Activated naive CD4-positive, alpha-beta T cell (primary cell): ENCODE measurements around the gene ADORA2A.
A peak's percentile ranks its signal among the peaks of the same experiment; 100 is the strongest.

Experiments used
- DNase-seq, 4 experiments: peaks; one replicate each; lab custom pipeline; 2025; lab: John Stamatoyannopoulos, UW

The ADORA2A gene

DNA sequence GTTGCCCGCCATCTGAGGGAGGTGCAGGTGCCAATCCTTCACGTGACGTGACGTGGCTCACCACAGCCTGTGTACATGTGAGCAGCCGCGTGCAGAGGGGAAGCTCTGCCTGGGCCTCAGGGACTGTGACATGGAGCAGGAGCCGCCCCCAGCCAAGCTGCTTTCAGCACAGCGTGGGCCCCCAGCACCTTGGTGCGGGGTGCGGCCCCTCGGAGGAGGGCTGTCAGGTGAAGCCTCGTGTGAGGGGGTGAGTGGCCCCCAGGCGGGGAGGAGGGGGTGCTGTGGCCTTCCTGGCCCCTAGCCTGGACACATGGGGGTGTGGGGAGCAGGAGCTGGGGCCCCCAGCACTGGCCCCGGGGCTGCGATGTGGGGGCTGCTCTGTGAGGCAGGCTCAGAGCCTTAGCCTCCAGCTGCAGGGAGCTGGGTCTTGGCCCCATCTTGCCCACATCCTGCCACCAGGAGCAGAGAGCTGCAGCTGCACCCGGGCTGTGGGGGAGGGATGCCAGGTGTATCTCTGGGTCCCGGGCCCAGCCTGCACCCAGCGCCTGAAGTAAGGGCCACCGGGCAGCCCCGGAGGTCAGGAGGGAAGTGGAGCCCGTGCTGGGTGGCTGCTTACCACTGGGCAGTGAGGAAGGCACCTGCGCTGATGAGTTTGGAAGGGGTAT lies at the start of gene ADORA2A:
ADORA2A (plus strand) TSS at position 100 of the 665 bp plus-strand sequence. CDS start 5,806 bp downstream, outside the sequence.
- DNase-seq: peak; percentile 21 to 71 (median 56)

- no peak for DNase-seq
Measured at GRCh38 chr22:24379536-24379935, 47.9 kb upstream of the ADORA2A start.

DNA sequence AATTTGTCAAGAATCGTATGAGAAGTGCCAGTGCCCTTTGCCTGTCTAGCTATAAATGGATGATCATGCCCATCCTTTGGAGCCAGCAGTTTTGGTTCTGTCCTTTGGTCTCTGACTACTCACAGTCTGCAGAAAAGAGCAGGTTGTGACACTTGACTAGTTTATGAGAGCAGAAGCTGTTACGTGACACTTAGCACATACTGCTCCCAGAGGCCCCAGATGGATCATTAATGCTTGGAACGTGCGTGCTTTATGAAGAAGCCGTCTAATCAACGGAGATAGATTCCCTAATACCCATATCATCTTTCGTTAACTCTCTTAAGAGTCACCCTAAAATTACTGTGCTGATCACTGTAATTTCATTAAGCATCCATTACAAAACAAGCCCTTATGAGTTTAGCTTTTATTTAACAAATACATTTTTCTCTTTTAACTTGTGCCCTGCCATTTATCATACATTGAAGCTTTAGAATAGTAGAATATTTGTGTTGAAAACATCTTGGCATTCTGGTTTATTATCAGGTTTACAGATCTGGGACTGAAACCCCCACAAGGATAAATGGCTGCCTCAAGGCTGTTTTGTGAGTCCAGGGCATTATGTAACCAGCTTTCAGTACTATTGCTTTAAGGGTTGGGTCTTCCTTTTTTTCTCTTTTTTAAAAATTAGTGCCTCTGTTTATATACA lies 47.0 kb upstream of the ADORA2A start:
- no peak for DNase-seq

DNA sequence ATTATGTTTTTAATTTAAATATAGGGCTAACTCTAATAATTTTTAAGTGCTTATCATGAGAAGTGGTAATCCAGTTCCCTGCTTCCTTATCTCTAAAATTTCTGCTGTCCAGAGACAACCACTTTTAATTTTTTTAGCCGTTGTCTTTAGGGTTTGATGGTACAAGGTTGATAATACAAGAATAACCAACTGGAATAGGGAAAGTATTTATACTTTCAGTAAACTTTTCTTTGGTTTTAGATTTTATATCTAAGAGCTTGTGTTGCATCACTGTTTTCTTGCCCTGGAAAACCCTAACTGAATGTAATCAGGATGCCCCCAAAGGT lies 46.5 kb upstream of the ADORA2A start:
- DNase-seq: no peak

DNA sequence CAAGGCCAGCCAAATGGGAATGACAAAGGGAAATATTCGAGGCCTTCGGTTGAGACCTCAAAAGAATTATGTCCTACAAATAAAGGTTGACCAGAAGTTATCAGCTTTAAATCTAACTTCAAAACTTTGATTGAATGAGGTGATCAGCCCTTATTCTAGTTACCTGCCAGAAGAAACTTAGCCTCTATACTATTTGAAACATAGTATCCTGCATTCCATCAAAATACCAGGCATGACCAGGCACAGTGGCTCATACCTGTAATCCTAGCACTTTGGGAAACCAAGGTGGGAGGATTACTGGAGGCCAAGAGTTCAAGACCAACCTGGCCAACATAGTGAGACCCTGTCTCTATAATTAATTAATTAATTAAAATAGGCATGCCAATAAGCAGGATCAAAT lies 44.3 kb upstream of the ADORA2A start:
- DNase-seq: no peak

DNA sequence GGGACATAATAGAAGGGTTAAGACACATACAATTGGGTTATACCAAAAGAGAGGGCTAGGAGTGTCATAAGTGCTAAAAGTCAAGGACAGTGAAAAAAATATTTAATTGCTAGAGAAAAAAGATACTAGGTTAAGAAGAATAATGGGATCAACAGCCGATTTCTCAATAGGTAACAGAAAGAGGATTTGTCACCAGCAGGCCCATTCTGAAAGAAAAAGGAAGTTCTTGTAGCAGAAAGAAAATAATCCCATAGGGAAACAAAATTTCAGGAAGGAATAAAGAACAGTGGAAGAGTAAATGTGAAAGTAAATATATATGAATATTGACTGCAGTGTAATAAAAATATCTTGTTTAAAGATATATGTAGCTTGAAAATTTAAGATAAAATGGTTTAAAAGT lies 43.3 kb upstream of the ADORA2A start:
- no peak for DNase-seq

GRCh38 chr22:24386937-24387471 lies 40.4 kb upstream of the ADORA2A start:
- no peak for DNase-seq

DNA sequence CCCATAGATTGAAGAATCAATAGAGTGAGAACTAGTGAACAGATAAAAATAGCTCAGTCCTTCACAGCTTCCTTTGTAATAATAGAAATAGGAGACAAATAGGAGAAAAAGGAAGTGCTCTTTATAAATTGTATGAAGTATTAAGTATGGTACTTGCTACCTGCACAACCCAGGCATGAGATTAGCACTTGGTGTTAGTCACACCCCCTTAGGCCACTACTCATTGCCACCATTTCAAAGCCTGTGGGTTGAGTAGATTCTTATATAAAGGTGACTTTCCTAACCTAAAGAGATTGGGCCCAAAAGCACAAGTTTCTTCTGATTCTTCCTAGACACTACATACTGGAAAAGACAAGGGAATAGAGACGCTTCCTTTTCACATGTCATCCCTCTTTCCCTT lies 37.7 kb upstream of the ADORA2A start:
- DNase-seq: no peak

- no peak for DNase-seq
Measured at GRCh38 chr22:24390156-24390555, 37.2 kb upstream of the ADORA2A start.

- no peak for DNase-seq
Measured at GRCh38 chr22:24390576-24390975, 36.8 kb upstream of the ADORA2A start.

GRCh38 chr22:24391836-24392217 lies 35.6 kb upstream of the ADORA2A start:
- DNase-seq: no peak

GRCh38 chr22:24392218-24392931 lies 35.0 kb upstream of the ADORA2A start:
- no peak for DNase-seq

DNA sequence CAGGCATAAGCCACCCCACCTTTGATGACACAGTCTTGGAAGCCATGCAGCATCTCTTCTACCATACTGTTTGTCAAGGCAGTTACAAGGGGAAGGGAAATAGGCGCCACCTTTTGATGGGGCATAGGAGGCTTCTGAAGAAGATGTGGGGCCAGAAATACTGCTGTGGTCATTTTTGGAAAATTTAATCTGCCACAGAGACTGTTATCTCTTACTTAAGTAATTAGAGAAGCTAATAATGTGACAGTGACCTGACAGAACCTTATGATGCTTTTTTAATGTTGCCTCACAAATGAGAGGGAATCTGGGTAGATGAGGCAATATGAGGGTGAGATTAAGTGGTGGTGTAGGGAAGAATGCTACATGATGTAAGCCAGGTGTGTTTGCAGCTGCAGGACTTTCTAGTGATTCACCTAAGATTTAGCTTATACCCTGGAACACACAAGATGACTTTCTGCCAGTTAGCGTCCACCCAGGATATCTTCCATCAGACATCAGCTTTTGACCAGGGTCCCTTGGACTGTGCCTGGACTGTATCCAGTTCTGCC lies 34.3 kb upstream of the ADORA2A start:
- no peak for DNase-seq

GRCh38 chr22:24393848-24394247 lies 33.6 kb upstream of the ADORA2A start:
- no peak for DNase-seq

GRCh38 chr22:24394254-24394653 lies 33.1 kb upstream of the ADORA2A start:
- DNase-seq: no peak

DNA sequence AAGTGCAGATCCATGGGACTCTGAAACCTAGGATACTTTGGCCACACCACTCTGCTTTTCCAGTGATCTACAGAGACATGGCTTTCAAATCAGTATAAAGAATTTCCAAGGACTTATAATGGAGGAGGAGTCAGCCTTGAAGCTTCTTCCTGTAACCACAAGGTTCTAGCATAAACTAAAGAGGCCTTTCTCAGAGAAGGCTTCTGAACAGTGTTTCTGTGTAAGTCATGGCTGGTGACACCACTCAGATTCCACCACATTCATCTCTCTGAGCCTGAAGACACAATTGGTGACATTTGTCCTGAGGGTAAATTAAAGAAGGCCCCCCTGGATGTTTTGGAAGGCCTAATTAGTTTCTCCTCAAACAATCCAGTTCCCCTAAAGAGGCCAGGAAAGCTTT lies 29.0 kb upstream of the ADORA2A start:
- DNase-seq: no peak

DNA sequence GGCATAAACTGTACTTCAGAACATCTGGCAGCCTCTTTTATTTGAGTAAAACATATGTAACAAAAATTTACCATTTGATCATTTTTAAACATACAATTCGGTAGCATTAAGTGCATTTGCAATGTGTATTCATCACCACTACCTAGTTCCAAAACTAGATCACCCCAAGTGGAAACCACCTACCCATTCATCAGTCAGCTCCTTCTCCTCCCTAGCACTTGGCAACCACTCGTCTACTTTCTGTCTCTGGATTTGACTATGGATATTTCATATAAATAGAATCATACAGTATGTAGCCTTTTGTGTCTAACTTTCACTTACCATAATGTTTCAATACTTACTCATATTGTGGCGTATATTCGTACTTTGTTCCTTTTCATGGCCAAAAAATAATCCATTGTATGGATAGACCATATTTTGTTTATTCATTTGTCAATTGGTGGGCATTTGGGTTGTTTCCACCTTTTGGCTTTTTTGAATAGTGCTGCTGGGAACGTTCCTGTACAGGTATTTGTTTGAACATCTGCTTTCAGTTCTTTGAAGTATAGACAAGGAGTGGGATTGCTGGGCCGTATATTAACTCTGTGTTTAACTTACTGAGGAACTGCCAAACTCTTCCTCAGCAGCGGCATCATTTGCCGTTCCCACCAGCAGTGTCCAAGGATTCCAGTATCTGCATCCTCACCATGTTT lies 27.2 kb upstream of the ADORA2A start:
- no peak for DNase-seq

DNA sequence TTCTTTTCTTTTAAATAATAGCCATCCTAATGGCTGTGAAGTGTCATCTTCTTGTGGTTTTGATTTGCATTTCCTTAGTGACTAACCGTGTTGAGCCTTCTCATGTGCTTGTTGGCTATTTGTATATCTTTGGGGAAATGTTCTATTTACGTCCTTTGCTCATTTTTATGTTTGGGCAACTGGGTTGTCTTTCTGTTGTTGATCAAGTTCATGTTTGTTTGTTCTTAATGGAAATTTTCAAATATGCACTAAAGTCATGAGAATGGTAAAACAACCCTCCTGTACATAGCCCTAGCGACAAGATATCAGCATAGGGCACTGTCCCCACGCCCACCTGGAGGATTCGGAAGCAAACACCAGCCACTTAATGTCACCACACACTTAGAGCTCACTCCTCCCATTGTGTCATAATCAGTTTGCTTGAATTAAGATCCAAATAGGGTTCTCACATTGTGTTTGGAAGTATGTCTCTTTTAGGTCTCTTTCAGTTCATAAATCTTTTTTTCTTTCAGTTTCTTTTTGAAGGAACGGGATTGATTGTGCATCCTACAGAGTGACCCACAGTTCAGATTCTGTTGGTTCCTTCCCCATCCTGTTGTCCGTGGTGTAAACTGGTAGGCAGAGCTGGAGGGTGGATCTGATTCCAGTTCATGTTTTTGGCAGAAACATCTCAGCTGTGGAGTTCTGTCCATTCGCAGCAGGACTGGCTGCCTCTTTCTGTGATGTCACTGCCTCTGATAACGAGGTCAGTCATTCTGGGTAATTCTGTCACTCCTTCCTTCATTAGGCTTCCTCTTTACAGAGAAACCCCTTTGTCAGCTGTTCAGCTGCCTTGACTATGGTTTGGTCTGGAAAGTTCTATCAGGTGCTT lies 26.4 kb upstream of the ADORA2A start:
- no peak for DNase-seq

DNA sequence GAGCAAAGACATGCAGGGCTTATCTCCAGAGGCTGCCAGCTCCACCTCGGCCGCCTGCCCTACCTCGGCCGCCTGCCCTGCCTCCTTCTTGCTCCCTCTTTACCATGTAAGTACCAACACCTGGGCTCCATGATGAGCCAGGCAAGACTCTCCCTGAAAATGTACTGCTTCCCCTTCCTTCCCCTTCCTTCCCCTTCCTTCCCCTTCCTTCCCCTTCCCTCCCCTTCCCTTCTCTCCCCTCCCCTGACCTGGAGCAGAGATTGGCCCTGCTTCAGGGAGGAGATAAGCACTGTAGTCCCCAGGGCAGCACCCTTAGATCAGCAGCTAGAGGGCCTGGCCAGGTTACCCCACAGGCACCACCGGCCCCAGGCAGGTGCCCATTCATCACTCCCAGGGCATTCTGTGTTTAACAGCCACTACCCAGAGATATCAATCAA lies 25.4 kb upstream of the ADORA2A start:
- no peak for DNase-seq

DNA sequence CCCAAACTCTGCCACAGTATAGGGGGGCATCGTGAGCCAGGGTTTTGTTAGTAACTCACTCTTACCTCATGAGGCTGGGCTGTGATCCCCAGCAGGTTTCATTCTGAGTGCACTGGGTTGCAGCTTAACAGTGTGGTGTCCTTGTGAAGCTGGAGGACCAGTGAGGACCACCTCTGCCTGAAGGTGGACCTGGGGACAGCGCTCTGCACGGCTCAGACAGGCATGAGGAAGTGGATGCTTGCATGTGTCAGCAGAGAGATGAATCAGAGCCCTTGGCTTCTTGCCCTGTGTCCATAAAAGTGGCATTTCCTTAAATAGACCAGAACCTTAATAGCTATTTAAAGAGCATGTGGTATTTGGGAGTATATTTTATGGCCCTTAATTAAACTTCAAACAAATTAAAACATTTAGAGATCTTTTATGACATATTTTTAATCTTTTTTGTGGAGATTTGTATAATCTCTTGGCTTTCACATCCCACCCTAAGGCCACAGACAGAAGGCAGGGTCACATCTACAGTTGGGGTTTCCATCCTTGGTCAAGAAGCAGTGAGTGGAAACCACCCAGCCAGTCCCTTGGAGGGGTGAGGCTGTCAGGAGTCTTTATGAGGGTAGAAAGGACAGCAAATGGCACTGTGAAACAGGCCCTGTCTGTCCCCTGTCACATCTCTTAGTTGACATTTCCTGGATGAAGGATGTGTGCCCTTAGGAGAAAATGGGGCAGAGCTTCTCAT lies 24.8 kb upstream of the ADORA2A start:
- no peak for DNase-seq
